HG03064 (cell line): ENCODE measurements around the gene FHIT.

ENCODE experiments used
- ATAC-seq: cut with Tn5 transposase; IDR thresholded peaks from one replicate; pipeline ENCODE4 v1.9.1; 2021; ENCODE audit warnings: low read depth; ENCODE audit not compliant: unreplicated experiment

FHIT gene

GRCh38 chr3:60445446-60445845, 805.8 kb downstream of the FHIT start:
- no peak for ATAC-seq

GRCh38 chr3:60444898-60445437, 806.3 kb downstream of the FHIT start:
- no peak for ATAC-seq

- ATAC-seq, result no peak
Measured at GRCh38 chr3:60440869-60441268, 810.4 kb downstream of the FHIT start.

GRCh38 chr3:60435941-60436650, 815.2 kb downstream of the FHIT start:
- ATAC-seq, result no peak

GRCh38 chr3:60434950-60435349, 816.3 kb downstream of the FHIT start:
- no peak for ATAC-seq

GRCh38 chr3:60434323-60434722, 816.9 kb downstream of the FHIT start:
- ATAC-seq, result no peak

GRCh38 chr3:60431599-60431958, 819.7 kb downstream of the FHIT start:
- no peak for ATAC-seq

- no peak for ATAC-seq
Measured at GRCh38 chr3:60430205-60430604, 821.0 kb downstream of the FHIT start.

- no peak for ATAC-seq
Measured at GRCh38 chr3:60427109-60427508, 824.1 kb downstream of the FHIT start.

GRCh38 chr3:60424942-60425341, 826.3 kb downstream of the FHIT start:
- ATAC-seq, result no peak

- ATAC-seq, result no peak
Measured at GRCh38 chr3:60424034-60424433, 827.2 kb downstream of the FHIT start.

GRCh38 chr3:60423556-60423955, 827.7 kb downstream of the FHIT start:
- no peak for ATAC-seq

- no peak for ATAC-seq
Measured at GRCh38 chr3:60421749-60422446, 829.4 kb downstream of the FHIT start.

GRCh38 chr3:60417576-60417975, 833.7 kb downstream of the FHIT start:
- no peak for ATAC-seq

- ATAC-seq, result no peak
Measured at GRCh38 chr3:60414011-60414410, 837.2 kb downstream of the FHIT start.

- no peak for ATAC-seq
Measured at GRCh38 chr3:60413551-60413950, 837.7 kb downstream of the FHIT start.

- no peak for ATAC-seq
Measured at GRCh38 chr3:60403866-60404265, 847.4 kb downstream of the FHIT start.

GRCh38 chr3:60402931-60403330, 848.3 kb downstream of the FHIT start:
- no peak for ATAC-seq

- ATAC-seq, result no peak
Measured at GRCh38 chr3:60399861-60400845, 851.1 kb downstream of the FHIT start.

GRCh38 chr3:60399292-60399691, 852.0 kb downstream of the FHIT start:
- ATAC-seq, result no peak
